K562 (cell line): Measurements from ENCODE around the gene CAPN13. TPM values are rescaled to one million over a fixed set of nuclear protein-coding genes. Genes with fewer than 3 reads are reported as not detected.
A peak's percentile ranks its signal among the peaks of the same experiment; 100 is the strongest.

Experiments used
- ATAC-seq: fragments of 200-7000 bp; cut with Tn5 transposase; 3 replicates; pipeline ENCODE4 v1.9.1; 2020; ENCODE audit warnings: moderate library complexity
- BruUV-seq: library from RNA; stranded (reverse); fragments of 400-500 nt; replicated peaks from 2 replicates; lab custom pipeline; 2021; lab: Mats Ljungman, UMichigan
- CTCF ChIA-PET: fragments of 300-600 bp; formaldehyde crosslinking; extraction: SDS; loops from one replicate; lab custom pipeline; 2021; ENCODE audit warnings: low intra/inter-chr PET ratio; lab: Yijun Ruan, JAX
- POLR2A ChIA-PET: fragments of 300-600, 350-650 bp; sonication (Branson Sonifier 250); formaldehyde crosslinking; extraction: SDS; loops from one replicate; lab custom pipeline; 2021; ENCODE audit warnings: antibody characterized with exemption, inconsistent platforms; lab: Yijun Ruan, JAX
- DNase-seq, 4 experiments: peaks; one replicate each; pipeline versions ENCODE4 v3.0.0 to v3.0.0-alpha.2; 2011 to 2018; ENCODE audit warnings: low spot score in 3 of 4, mixed read lengths in 3 of 4; ENCODE audit errors: extremely low read depth in 1 of 4
- FAIRE-seq: peaks from 2 replicates; lab custom pipeline; 2011; peaks lifted over from hg19 to GRCh38; lab: Jason Lieb, UNC
- H2AFZ ChIP-seq: 2 replicates; pipeline ENCODE4 v1.6.0; 2011; ENCODE audit warnings: low read depth, low read length, control low read depth, inconsistent platforms
- H3K27ac ChIP-seq: fragments of 200-600 bp; 3 replicates; pipeline ENCODE4 v1.8.0; 2011; ENCODE audit warnings: low read depth, mild to moderate bottlenecking, control low read depth, inconsistent platforms, low read length, moderate library complexity, mixed read lengths; ENCODE audit errors: extremely low read depth
- H3K27me3 ChIP-seq, 2 experiments: fragments of 300-600 bp in 1 of 2; 2 replicates in 1 of 2; 3 replicates in 1 of 2; pipeline versions ENCODE4 v1.6.0 to v1.8.0; 2011; ENCODE audit warnings: inconsistent platforms in 2 of 2, low read length in 2 of 2, mild to moderate bottlenecking in 1 of 2, mixed read lengths in 1 of 2, moderate library complexity in 1 of 2; ENCODE audit not compliant: control insufficient read depth in 2 of 2, insufficient read depth in 2 of 2
- H3K36me3 ChIP-seq: fragments of 300-600 bp; 3 replicates; pipeline ENCODE4 v1.8.0; 2011; ENCODE audit warnings: mild to moderate bottlenecking, low read length, inconsistent platforms; ENCODE audit not compliant: control insufficient read depth, insufficient read depth
- H3K4me1 ChIP-seq, 2 experiments: fragments of 200-600 bp in 1 of 2; replicated peaks in 1 of 2; 2 replicates in 1 of 2; 3 replicates in 1 of 2; pipeline versions ENCODE4 v1.5.1 to v1.8.0; 2011; ENCODE audit warnings: inconsistent platforms in 2 of 2, low read length in 2 of 2, mild to moderate bottlenecking in 1 of 2, mixed read lengths in 1 of 2, moderate library complexity in 1 of 2; ENCODE audit not compliant: control insufficient read depth in 2 of 2, insufficient read depth in 2 of 2
- H3K4me2 ChIP-seq: 2 replicates; pipeline ENCODE4 v1.6.1; 2011; ENCODE audit warnings: low read length, control low read depth, inconsistent platforms, mixed read lengths; ENCODE audit not compliant: insufficient read depth
- H3K4me3 ChIP-seq: fragments of 200-600 bp; sonication (generic), shearing (Covaris generic); 2 replicates; pipeline ENCODE4 v1.5.1; 2016; ENCODE audit warnings: control low read depth, inconsistent platforms
- H3K79me2 ChIP-seq: fragments of 200-600 bp; 3 replicates; pipeline ENCODE4 v1.8.0; 2011; ENCODE audit warnings: low read length, inconsistent platforms; ENCODE audit not compliant: control insufficient read depth, insufficient read depth
- H3K9ac ChIP-seq, 2 experiments: 2 replicates each; pipeline versions ENCODE4 v1.6.0 to v1.6.1; 2011; ENCODE audit warnings: low read depth in 2 of 2, low read length in 2 of 2, control low read depth in 1 of 2, inconsistent platforms in 1 of 2, mild to moderate bottlenecking in 1 of 2, mixed read lengths in 1 of 2; ENCODE audit not compliant: insufficient read depth in 1 of 2
- H3K9me1 ChIP-seq: one replicate; pipeline ENCODE4 v1.6.0; 2011; ENCODE audit warnings: inconsistent platforms, mild to moderate bottlenecking, low read length, moderate library complexity; ENCODE audit not compliant: control insufficient read depth, insufficient read depth
- H3K9me3 ChIP-seq: replicated peaks from 2 replicates; pipeline ENCODE4 v1.5.1; 2011; ENCODE audit warnings: low read depth, low read length, inconsistent platforms; ENCODE audit not compliant: control insufficient read depth, insufficient read depth
- H4K20me1 ChIP-seq: replicated peaks from 2 replicates; pipeline ENCODE4 v1.6.1; 2011; ENCODE audit warnings: low read length, inconsistent platforms, mixed read lengths; ENCODE audit not compliant: control insufficient read depth, insufficient read depth
- BCOR ChIP-seq: fragments of 450-650 bp; IDR thresholded peaks from 2 replicates; pipeline ENCODE4 v1.6.1; 2016
- CAMTA2 ChIP-seq: fragments of 250-450 bp; sonication (Bioruptor Pico); conservative IDR thresholded peaks from 2 replicates; pipeline ENCODE4 v1.5.1; 2022
- CREB1 ChIP-seq, 2 experiments: sonication (generic) in 1 of 2; formaldehyde crosslinking in 1 of 2; IDR thresholded peaks; 2 replicates each; pipeline versions ENCODE4 v1.6.1 to v1.8.0; 2012 to 2022; ENCODE audit warnings: inconsistent platforms in 1 of 2, mild to moderate bottlenecking in 1 of 2, missing genetic modification reagents in 1 of 2, moderate library complexity in 1 of 2
- KAT7 ChIP-seq: sonication (generic); formaldehyde crosslinking; IDR thresholded peaks from 2 replicates; pipeline ENCODE4 v1.8.0; 2022; ENCODE audit warnings: missing genetic modification reagents, mild to moderate bottlenecking, borderline replicate concordance
- PRMT5 ChIP-seq: sonication (generic); formaldehyde crosslinking; IDR thresholded peaks from 2 replicates; pipeline ENCODE4 v1.5.0; 2020; ENCODE audit warnings: missing genetic modification reagents
- RCOR1 ChIP-seq, 2 experiments: IDR thresholded peaks; 2 replicates each; pipeline ENCODE4 v1.6.1; 2012; ENCODE audit warnings: low read depth in 2 of 2, low read length in 2 of 2, borderline replicate concordance in 1 of 2, improper control_type of control experiment in 1 of 2
- SMC3 ChIP-seq: conservative IDR thresholded peaks from 2 replicates; pipeline ENCODE4 v1.6.1; 2011; ENCODE audit warnings: low read depth, low read length, improper control_type of control experiment; ENCODE audit not compliant: insufficient read depth
- SPI1 ChIP-seq: IDR thresholded peaks from 2 replicates; pipeline ENCODE4 v1.6.1; 2011; ENCODE audit warnings: low read depth, low read length, control low read depth, borderline replicate concordance
- TAF9B ChIP-seq: fragments of 450-650 bp; IDR thresholded peaks from 2 replicates; pipeline ENCODE4 v1.6.1; 2018; ENCODE audit warnings: mild to moderate bottlenecking; ENCODE audit not compliant: partially characterized antibody
- TCFL5 ChIP-seq: fragments of 250-450 bp; sonication (Bioruptor Pico); conservative IDR thresholded peaks from 2 replicates; pipeline ENCODE4 v1.6.1; 2021; ENCODE audit warnings: mild to moderate bottlenecking, moderate library complexity, matching md5 sums
- U2AF2 ChIP-seq: fragments of 200-400 bp; formaldehyde crosslinking; optimal IDR thresholded peaks from 2 replicates; pipeline ENCODE3; 2017; ENCODE audit warnings: low read depth, mild to moderate bottlenecking, low read length
- ZNF586 ChIP-seq: fragments of 450-650 bp; formaldehyde crosslinking; conservative IDR thresholded peaks from 2 replicates; pipeline ENCODE4 v1.4.0; 2020; ENCODE audit warnings: mild to moderate bottlenecking, moderate library complexity
- WGBS: fragments of 100-300 bp; shearing (Covaris generic); methylation state at CpG from one replicate; pipeline ENCODE4 v1.1.6; 2016; ENCODE audit warnings: low coverage, mixed read lengths; ENCODE audit not compliant: insufficient coverage; ENCODE audit errors: missing lambda C conversion rate; 5-methylcytosine and 5-hydroxymethylcytosine counted together
- in situ Hi-C: fragments of 300-500 bp; cut with MboI; formaldehyde crosslinking; loops from 4 replicates; pipeline ENCODE4 v1.15.0; 2018; ENCODE audit warnings: inconsistent platforms, mixed read lengths
- intact Hi-C: fragments of 100-400 bp; cut with micrococcal nuclease; formaldehyde crosslinking; loops from 2 replicates; pipeline ENCODE4 v1.14.2; 2022
- polyA plus RNA-seq, 8 experiments: library from polyadenylated mRNA; depleted of rRNA in 4 of 8; stranded (reverse) in 5 of 8; unstranded in 3 of 8; fragments of >200 nt; fragmentation: Nextera tagmentation in 2 of 8; fragmentation: Illumina TruSeq in 1 of 8; extraction: Ambion mirVana in 2 of 8; extraction: Trizol in 1 of 8; gene quantifications; 2 replicates each; pipeline versions ENCODE4 v1.2.1 to v1.2.3, GENCODE V29; 2011 to 2014; ENCODE audit warnings: inconsistent platforms in 1 of 8, missing spikeins in 1 of 8
- total RNA-seq, 7 experiments: library from RNA; depleted of rRNA in 6 of 7; stranded (reverse); fragments of >200 nt in 6 of 7; fragmentation: Illumina TruSeq in 2 of 7; extraction: Trizol in 2 of 7; gene quantifications; 2 replicates each; pipeline versions ENCODE4 v1.2.1 to v1.2.3, GENCODE V29; 2011 to 2021; ENCODE audit warnings: low replicate concordance in 1 of 7
- TF ChIP-seq, protein P1 (sequence below): fragments of 450-650 bp; conservative IDR thresholded peaks from 2 replicates; pipeline ENCODE4 v1.6.1; 2016; ENCODE audit warnings: missing genetic modification characterization, low read depth, mild to moderate bottlenecking, missing compliant biosample characterization, moderate library complexity
- TF ChIP-seq, protein P2 (sequence below), 2 experiments: fragments of 250-450 bp in 1 of 2; fragments of 450-650 bp in 1 of 2; sonication (Bioruptor Pico) in 1 of 2; IDR thresholded peaks; 2 replicates each; pipeline versions ENCODE4 v1.6.1 to v1.8.0; 2016 to 2021; ENCODE audit warnings: mild to moderate bottlenecking in 2 of 2, moderate library complexity in 2 of 2, missing compliant biosample characterization in 1 of 2, missing genetic modification characterization in 1 of 2
- TF ChIP-seq, protein P3 (sequence below), 3 experiments: IDR thresholded peaks in 2 of 3; conservative IDR thresholded peaks in 1 of 3; 2 replicates each; pipeline ENCODE4 v1.5.1; 2011 to 2012; ENCODE audit warnings: low read length in 3 of 3, mild to moderate bottlenecking in 3 of 3, control low read depth in 2 of 3, improper control_type of control experiment in 1 of 3, inconsistent platforms in 1 of 3, low read depth in 1 of 3, mixed read lengths in 1 of 3, moderate library complexity in 1 of 3; ENCODE audit not compliant: insufficient read depth in 2 of 3
- TF ChIP-seq, protein P4 (sequence below): fragments of 450-650 bp; IDR thresholded peaks from 2 replicates; pipeline ENCODE4 v1.6.1; 2014; ENCODE audit warnings: low read depth, mild to moderate bottlenecking, moderate library complexity, borderline replicate concordance

Gene CAPN13
- total and polyA plus RNA-seq, 9 of the 15 experiments (the other 6 are each of a cell fraction or from before 2014, with no cell fraction given): not detected

DNA sequence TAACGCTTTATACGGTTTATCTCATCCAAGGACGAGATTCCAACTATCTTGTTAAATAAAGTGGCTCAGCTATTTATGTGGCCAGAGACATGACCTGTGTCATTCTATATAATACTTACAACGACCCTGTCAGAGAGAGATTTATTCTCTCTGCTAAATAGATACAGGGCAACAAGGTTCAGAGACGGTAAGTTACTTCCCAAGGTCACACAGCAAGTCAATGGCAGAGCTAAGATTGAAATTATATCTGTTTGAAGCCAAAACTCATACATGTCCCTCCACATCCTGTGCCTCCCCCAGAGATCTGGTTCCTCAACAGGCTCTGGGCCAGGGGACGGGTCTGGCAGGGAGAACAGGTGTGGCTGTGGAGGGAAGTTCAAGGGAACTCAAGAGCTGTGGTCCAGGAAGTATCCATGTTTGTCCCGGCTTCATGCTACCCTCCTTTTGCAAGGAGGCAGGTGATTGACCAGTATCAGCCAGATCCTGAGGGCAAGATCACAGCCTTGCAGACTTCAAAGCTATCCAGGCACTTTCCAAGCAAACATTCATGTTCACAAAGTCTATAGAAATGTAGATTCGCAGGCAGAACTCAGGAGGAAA lies 99.8 kb downstream of the CAPN13 start:
- no peak overlapping the region for H3K4me2 ChIP-seq
- CTCF ChIA-PET: interaction anchor here (0.6 to 5.7 kb wide), 4 partner anchors 12 to 543 kb away, joined by 3 to 60 read pairs (median 20); no protein-coding TSS in a partner anchor
- no TSS peak for BruUV-seq
- intact Hi-C loops: loop anchor here (1.0 kb wide), 2 partner anchors 499 to 542 kb away; no protein-coding TSS in a partner anchor
- no peak overlapping the region for H2AFZ ChIP-seq
- no peaks in the 10 kb centered on the region for H3K36me3 ChIP-seq
- DNase-seq (no peak), ATAC-seq (no peak), FAIRE-seq (no peak)
- peaks cover 0 to 3% of the 10 kb centered on the region in 2 experiments; a peak in 1 of 5 replicates for H3K4me1 ChIP-seq
- H3K9ac ChIP-seq: no peak overlapping the region
- 0% methylated on average over 8 of the region's 8 CpGs for WGBS
- H3K9me1 ChIP-seq: no peaks in the 10 kb centered on the region
- POLR2A ChIA-PET: no interaction called here
- H3K9me3 ChIP-seq: no peaks in the 10 kb centered on the region
- H3K79me2 ChIP-seq: no peaks in the 10 kb centered on the region
- H3K27ac ChIP-seq: no peak overlapping the region
- no peak overlapping the region for H3K4me3 ChIP-seq
- in situ Hi-C loops: loop anchor here (5.0 to 10.0 kb wide), 3 partner anchors 500 to 627 kb away; no protein-coding TSS in a partner anchor
- H3K27me3 ChIP-seq: peaks cover 0 to 13% of the 10 kb centered on the region in 2 experiments; a peak in 3 of 5 replicates
- no peaks in the 10 kb centered on the region for H4K20me1 ChIP-seq
- TF ChIP-seq SPI1: no peak
- no peak for TF ChIP-seq U2AF2
- TF ChIP-seq, protein P1, sequence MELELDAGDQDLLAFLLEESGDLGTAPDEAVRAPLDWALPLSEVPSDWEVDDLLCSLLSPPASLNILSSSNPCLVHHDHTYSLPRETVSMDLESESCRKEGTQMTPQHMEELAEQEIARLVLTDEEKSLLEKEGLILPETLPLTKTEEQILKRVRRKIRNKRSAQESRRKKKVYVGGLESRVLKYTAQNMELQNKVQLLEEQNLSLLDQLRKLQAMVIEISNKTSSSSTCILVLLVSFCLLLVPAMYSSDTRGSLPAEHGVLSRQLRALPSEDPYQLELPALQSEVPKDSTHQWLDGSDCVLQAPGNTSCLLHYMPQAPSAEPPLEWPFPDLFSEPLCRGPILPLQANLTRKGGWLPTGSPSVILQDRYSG (tag): no peak
- no peak for TF ChIP-seq CAMTA2 (CRISPR knock-in tag)
- TF ChIP-seq, protein P2, sequence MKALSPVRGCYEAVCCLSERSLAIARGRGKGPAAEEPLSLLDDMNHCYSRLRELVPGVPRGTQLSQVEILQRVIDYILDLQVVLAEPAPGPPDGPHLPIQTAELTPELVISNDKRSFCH (CRISPR knock-in tag; IDR thresholded peaks at IDR 0.05): no peak
- TF ChIP-seq, protein P2 (tag; IDR thresholded peaks at IDR 0.05): no peak
- TF ChIP-seq PRMT5 (CRISPR knock-in tag): no peak
- 0 out of 4 replicates have a peak, but pooled peaks of 1 of the 2 experiments have one; percentile 3 for TF ChIP-seq RCOR1 (IDR thresholded peaks at IDR 0.05; ENCODE audit: borderline replicate concordance in 1 of 2, low read depth in 2 of 2, low read length in 2 of 2)
- TF ChIP-seq BCOR: peak; percentile 51; the same call in 1 of the 2 replicates
- no peak for TF ChIP-seq TAF9B
- no peak for TF ChIP-seq SMC3
- no peak for TF ChIP-seq TCFL5 (CRISPR knock-in tag)
- TF ChIP-seq, protein P3, sequence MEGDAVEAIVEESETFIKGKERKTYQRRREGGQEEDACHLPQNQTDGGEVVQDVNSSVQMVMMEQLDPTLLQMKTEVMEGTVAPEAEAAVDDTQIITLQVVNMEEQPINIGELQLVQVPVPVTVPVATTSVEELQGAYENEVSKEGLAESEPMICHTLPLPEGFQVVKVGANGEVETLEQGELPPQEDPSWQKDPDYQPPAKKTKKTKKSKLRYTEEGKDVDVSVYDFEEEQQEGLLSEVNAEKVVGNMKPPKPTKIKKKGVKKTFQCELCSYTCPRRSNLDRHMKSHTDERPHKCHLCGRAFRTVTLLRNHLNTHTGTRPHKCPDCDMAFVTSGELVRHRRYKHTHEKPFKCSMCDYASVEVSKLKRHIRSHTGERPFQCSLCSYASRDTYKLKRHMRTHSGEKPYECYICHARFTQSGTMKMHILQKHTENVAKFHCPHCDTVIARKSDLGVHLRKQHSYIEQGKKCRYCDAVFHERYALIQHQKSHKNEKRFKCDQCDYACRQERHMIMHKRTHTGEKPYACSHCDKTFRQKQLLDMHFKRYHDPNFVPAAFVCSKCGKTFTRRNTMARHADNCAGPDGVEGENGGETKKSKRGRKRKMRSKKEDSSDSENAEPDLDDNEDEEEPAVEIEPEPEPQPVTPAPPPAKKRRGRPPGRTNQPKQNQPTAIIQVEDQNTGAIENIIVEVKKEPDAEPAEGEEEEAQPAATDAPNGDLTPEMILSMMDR (IDR thresholded peaks at IDR 0.05 in 2 of 3, conservative IDR thresholded peaks at IDR 0.05 in 1 of 3; ENCODE audit: insufficient read depth in 2 of 3, low read depth in 1 of 3, low read length in 3 of 3): 0 out of 6 replicates have a peak, but pooled peaks of 1 of the 3 experiments have one; percentile 1
- TF ChIP-seq, protein P4, sequence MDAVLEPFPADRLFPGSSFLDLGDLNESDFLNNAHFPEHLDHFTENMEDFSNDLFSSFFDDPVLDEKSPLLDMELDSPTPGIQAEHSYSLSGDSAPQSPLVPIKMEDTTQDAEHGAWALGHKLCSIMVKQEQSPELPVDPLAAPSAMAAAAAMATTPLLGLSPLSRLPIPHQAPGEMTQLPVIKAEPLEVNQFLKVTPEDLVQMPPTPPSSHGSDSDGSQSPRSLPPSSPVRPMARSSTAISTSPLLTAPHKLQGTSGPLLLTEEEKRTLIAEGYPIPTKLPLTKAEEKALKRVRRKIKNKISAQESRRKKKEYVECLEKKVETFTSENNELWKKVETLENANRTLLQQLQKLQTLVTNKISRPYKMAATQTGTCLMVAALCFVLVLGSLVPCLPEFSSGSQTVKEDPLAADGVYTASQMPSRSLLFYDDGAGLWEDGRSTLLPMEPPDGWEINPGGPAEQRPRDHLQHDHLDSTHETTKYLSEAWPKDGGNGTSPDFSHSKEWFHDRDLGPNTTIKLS: no peak
- TF ChIP-seq KAT7 (CRISPR knock-in tag): no peak
- no peak for TF ChIP-seq ZNF586 (CRISPR knock-in tag)
- TF ChIP-seq CREB1 (IDR thresholded peaks at IDR 0.05): no peak
- TF ChIP-seq CREB1 (CRISPR knock-in tag; IDR thresholded peaks at IDR 0.05): peak; percentile 19; the same call in 1 of the 2 replicates
